SK-N-MC (cell line): Measurements from ENCODE around the gene LCOR.

ENCODE experiments used
- EZH2 ChIP-seq: fragments of 200-600 bp; sonication (generic); IDR thresholded peaks from one replicate; pipeline ENCODE4 v1.6.1; 2017; ENCODE audit warnings: antibody characterized with exemption
- POLR2AphosphoS5 ChIP-seq: IDR thresholded peaks from 2 replicates; pipeline ENCODE4 v1.6.1; 2012; ENCODE audit warnings: mild to moderate bottlenecking, low read depth, low read length, borderline replicate concordance

DNA sequence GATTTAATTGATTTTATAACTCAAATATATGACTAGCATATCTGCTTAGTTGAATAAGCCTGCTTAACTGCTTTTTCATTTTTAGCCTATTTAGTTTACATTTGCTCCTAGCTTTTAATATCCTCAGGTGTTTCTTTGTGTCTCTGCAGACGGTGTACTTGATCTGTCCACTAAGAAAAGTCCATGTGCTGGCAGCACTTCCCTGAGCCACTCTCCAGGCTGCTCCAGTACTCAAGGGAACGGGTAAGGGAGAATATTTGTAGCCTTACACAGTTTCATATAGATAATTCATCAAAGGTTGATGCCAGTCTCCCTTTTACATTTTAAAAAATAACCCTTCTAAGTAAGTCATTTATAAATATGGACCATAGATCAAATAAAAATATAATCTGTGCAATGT, 119.9 kb downstream of the LCOR start:
- TF ChIP-seq POLR2AphosphoS5 (no peak), EZH2 (no peak)
